Endothelial cell of umbilical vein (primary cell): ENCODE measurements around the gene LDLRAD3.

ENCODE experiments used
- FOS ChIP-seq: IDR thresholded peaks from 2 replicates; pipeline ENCODE4 v1.6.1; 2011; ENCODE audit warnings: mild to moderate bottlenecking, low read length, moderate library complexity, borderline replicate concordance; ENCODE audit not compliant: insufficient read depth
- GATA2 ChIP-seq: IDR thresholded peaks from 2 replicates; pipeline ENCODE4 v1.7.0; 2011; ENCODE audit warnings: low read depth, mild to moderate bottlenecking, moderate library complexity, mixed read lengths, low read length; ENCODE audit not compliant: insufficient read length, insufficient read depth
- TF ChIP-seq, protein P1 (sequence below), 2 donors: IDR thresholded peaks; 1 replicate in 1 of 2; 2 replicates in 1 of 2; pipeline ENCODE4 v1.5.1; 2011; ENCODE audit warnings: low read length in 2 of 2, mild to moderate bottlenecking in 2 of 2, moderate library complexity in 2 of 2, control low read depth in 1 of 2, inconsistent platforms in 1 of 2, low read depth in 1 of 2; ENCODE audit not compliant: insufficient read depth in 1 of 2; ENCODE audit errors: extremely low read depth in 1 of 2

- TF ChIP-seq, protein P1, sequence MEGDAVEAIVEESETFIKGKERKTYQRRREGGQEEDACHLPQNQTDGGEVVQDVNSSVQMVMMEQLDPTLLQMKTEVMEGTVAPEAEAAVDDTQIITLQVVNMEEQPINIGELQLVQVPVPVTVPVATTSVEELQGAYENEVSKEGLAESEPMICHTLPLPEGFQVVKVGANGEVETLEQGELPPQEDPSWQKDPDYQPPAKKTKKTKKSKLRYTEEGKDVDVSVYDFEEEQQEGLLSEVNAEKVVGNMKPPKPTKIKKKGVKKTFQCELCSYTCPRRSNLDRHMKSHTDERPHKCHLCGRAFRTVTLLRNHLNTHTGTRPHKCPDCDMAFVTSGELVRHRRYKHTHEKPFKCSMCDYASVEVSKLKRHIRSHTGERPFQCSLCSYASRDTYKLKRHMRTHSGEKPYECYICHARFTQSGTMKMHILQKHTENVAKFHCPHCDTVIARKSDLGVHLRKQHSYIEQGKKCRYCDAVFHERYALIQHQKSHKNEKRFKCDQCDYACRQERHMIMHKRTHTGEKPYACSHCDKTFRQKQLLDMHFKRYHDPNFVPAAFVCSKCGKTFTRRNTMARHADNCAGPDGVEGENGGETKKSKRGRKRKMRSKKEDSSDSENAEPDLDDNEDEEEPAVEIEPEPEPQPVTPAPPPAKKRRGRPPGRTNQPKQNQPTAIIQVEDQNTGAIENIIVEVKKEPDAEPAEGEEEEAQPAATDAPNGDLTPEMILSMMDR (IDR thresholded peaks at IDR 0.05; ENCODE audit: extremely low read depth in 1 of 2, insufficient read depth in 1 of 2, low read depth in 1 of 2, low read length in 2 of 2), result no peak
- TF ChIP-seq GATA2 (no peak), FOS (no peak)
Observed at GRCh38 chr11:35928688-35929395, 15.0 kb upstream of the LDLRAD3 start.
